Brain pericyte (primary cell): Measurements from ENCODE around the gene NOVA2.

Experiments
- DNase-seq: peaks from one replicate; pipeline ENCODE4 v3.0.0-alpha.2; 2012; ENCODE audit warnings: low read depth, low spot score

Gene NOVA2

DNA sequence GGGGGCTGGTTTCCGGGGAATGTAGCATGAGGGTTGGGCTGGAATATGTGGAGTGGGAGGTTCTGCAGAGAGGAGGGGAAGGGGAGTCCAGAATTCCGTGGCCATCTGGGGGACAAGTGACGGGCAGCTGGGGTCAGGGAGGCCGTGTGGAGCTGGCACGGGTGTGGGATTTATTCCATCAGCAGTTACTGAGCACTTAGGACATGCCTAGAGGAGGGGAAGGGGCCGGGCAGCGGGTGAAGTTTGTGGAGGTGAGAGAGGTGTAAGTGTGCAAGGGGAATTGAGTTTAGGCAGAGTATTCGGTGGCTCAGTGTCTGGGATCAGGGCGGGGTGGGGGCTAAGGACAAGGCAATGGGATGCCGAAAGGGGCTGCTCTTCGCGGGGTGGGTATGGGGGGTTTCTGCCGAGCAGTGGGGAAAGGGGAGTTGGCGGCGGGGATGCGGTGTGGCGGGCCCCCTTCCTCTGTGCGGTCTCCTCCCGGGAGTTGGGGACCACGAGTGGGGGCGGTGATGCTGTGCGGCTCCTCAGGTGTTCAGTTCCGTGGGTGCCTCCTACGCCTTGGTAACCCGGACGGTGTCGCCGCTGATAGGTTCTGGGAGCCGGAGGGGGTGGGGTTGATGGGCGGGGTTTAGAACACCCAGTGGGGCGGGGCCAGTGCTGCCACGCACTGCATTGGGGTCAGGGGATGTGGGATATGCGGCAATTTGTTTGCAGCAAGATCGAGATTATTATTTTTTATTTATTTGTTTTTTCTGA is 27.0 kb upstream of the NOVA2 start:
- DNase-seq, result no peak

- DNase-seq, result no peak
Observed at GRCh38 chr19:45999653-46000121, 26.0 kb upstream of the NOVA2 start.

DNA sequence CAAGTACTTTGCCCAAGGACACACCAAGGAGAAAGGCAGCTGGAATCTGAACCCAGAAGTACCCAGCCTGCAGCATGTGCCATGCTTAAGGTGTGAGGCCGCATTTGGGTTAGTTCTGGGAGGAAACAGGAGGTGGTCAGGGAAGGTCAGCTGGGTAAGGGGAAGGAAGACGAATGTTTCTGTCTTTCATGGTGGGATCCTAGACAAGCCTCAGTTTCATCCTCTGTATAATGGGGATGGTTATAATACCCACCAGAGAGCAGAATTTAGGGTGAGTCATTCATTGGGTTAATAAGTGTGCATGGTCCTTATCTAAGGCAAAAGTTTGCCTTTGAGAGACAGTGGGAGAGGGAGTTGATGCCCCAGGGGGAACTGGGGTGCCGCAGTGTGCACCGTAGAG is 25.2 kb upstream of the NOVA2 start:
- no peak for DNase-seq

DNA sequence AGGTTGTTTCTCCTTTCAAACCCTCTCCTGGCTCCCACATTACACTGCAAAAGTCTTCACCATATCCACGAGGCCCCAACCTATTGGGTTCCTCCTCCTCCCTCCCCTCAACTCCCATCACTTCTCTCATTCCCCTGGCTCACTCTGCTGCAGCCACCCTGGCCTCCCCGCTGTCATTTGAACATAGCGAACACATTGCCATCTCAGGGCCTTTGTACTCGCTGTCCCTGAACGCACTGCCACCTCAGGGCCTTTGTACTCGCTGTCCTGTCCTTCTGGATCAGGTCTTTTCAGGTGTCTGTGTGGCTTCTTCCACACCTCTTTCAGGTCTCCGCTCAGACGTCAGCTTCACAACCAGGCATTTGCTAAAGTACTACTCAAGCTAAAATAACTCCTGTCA is 23.3 kb upstream of the NOVA2 start:
- DNase-seq, result no peak

DNA sequence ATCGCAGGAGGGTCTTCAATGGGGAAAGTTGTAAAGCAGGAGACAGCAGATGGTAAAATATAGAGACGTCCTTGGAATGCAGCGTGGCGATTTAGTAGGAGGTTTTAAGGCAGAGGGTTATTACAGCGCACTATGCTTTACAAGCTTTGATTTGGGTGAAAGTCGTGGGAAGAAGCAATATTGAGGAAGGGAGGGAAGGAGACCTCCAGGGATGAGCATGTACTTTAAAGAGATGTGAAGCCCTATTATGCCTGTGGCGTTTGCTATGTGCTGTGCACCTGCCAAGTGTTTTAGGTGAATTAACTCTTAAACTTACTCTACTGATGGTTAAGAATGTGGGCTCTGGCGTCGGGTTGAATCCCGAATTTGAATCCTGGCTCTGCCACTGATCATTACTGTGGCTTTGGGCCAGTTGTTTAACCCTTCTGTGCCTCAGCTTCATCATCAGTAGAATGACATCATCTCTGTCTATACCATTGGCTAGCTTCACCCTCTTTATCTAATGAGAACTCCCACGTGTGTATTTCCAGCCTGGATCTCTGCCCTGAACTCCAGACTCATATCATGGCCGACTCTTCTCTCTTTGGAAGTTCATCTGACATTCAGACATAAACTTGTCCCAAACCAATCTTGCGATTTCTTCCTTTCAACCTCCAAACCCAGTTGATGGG is 22.2 kb upstream of the NOVA2 start:
- DNase-seq, result no peak

DNA sequence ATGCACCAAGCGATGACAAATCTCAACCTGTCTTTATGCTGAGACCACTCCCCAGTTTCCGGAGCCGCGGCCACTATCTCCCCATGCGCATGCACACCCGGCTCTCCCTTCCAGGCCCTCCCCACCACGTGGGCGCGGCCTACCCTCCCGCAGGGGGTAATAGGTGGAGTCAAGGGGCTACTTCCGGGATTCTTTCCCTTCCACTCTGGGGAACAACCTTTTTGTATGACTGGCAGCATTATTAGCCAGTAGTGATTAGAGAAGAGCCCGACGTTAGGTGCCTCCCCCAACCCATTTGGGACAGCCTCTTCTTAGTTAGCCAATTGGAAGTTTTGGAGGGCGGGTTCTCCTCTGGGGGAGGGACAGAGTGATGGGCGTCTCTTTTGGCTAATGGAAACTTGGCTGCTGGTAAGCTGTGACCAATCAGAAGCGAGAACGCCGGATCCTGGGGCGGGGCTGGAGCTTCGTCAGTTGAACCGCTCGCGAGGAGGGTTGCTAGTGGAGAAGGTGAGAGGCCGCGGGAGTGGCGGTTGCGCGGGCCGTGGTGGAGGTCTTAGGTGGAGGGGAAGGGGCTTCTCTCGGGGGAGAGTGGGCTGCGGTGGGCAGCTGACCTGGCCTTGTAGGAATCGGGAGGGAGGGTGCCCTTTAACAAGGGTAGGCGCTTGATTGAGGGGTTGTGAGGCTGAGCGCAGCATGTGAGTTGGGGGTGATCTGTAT is 21.5 kb upstream of the NOVA2 start, which contains the start of gene CCDC61:
TSS of gene CCDC61 (plus strand) at position 470 of the 717 bp plus-strand sequence. CDS start 7,552 bp downstream, outside the sequence.
- peak; percentile 98 for DNase-seq

DNA sequence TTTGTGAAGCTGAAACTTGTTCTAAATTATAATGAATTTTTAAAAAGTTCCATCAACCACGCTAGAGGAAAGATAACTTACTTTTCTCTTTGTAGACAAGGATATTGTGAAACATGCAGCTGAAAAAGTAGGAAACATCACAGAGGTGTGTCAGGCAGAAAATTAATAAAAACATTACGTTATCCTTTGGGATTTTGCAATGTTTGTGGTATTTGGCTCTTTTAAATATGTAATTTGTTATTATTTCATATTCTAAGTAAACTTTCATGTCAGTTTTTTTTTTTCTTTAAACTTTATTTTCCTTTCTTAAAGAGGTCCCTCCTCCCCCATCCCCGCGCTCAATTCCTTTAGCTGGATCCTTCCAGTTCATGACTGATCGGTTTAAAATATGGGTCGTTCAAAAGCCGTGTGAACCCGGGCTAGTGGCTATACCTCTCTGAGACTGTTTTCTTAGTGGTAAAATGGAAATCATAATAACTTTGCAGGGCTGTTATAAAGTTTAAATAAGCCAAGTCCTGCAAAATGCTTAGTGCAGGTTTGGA is 20.9 kb upstream of the NOVA2 start:
- no peak for DNase-seq

DNA sequence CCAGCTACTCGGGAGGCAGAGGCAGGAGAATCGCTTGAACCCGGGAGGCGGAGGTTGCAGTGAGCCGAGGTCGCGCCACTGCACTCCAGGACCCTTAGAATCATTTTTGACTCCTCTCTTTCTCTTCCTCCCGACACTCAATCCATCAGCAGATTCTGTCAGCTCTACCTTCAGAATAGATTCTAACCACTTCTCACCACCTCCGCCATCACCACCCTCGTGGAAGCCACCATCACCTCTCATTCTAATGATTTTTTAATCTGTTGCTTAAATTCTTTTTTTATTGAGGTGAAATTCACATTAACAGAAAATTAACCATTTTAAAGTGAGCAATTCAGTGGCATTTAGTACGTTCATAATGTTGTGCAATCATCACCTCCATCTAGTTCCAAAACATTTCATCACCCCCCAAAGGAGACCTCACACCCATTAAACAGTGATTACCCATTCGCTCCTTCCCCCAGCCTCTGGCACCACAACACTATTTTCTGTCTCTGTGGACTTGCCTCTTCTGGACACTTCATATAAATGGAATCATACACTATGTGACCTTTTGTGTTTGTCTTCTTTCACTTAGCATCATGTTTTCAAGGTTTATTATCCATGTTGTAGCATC is 16.6 kb upstream of the NOVA2 start:
- DNase-seq, result no peak

- no peak for DNase-seq
Observed at GRCh38 chr19:45985321-45985720, 11.7 kb upstream of the NOVA2 start.

- DNase-seq, result no peak
Observed at GRCh38 chr19:45981350-45981749, 7.7 kb upstream of the NOVA2 start.

- DNase-seq, result no peak
Observed at GRCh38 chr19:45978156-45978555, 4.5 kb upstream of the NOVA2 start.

- no peak for DNase-seq
Observed at GRCh38 chr19:45976178-45976577, 2.5 kb upstream of the NOVA2 start.

DNA sequence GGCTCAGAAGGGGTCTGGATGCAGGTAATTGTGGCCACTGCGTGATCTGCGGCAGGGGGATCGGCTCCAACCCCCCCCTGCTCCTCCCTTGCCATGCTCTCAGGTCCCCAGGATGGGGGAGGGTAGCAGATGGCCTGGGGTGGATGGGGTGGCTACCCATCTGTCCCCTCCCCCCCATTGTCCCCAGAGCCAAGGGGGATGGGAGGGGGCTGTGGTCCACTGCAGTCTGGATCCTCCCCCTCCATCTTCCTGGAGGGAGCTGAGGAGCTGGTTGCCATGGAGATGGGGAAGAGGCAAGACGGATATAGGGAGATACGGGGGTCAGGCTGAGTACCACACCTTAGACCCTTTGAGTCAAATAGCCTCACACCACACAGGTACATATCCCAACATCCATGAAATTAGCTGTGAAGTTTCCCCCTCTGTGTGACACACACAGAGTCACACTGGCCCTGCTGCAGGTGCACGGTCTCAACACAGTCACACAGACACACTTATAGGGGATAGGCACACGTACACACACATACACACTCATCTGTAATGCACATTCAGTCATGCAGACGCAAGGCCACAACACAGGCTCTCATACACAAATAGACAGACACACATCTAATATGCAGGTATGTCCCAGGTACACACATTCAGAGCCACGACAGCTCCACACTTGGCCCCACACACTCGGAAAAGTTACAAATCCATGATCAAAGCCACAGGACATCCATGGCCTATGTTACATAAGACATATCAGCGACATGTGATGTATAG is 1.8 kb upstream of the NOVA2 start:
- DNase-seq, result no peak

- no peak for DNase-seq
Observed at GRCh38 chr19:45972947-45973540, 621 bp downstream of the NOVA2 start.

DNA sequence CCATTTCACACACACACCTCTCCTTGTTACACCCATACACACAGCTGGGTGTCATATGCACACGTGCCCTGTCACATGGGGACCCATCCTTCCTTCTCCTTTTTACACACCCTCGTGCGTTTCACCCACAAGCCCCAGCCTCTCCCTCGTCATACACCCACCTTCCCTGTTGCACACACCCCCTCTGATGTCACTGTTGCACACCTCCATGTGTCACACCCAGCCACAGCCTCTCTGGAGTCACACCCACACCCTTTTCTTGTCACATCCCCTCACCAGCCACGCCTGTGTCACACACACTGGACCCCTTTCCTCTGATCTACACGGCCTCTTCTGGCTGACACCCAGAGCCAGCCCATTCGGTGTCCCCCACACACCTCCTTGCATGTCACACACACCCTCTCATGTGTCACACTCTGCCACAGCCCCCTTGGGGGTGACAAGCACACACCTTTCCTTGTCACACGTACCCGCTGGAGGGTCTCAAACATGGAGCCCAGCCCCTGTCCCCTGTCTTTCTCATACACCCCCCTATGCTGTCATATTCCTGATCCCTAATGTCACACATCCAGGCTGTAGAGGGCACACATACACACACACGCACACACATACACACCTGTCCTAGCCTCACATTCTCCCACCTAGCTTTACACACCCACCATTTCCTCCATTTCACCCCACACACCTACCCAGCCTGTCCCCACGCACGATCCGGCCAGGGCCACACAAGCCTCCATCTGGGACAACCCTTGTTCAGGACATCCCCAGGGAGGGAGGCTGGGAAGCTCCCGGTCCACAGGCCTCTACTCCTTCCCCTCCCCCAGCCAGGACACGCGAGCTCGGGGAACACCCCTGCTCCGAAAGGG is 1.4 kb downstream of the NOVA2 start:
- DNase-seq, result no peak

DNA sequence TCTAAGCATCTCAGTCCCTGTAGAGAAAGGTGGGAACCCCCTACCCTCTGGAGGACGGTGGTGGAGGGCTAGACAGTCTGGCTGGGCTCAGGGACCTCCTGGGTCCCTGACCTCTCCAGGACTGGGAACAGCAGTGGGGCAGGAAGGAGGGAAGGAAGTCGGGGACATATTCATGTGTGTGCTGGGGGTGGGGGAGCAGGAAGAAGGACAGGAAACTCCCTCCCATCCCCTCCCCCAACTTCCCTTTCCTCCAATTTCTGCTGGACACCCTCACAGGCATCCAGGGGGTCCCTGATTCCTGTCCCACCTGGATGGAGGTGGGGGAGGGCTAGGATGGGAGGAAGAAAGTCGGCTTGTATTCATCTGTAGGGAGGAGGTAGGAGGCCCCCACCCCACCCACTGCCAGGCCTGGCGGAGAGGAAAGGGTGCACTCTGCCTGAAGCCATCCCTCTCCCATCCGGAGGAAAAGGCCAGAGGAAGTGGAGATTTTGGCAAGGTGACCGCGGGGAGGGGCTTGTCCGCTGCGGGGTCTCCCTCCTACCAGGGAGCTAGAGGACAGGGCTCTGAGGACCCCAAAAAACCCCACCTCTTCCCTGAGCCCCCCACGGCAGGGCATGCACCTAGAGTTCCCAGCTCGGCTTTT is 2.3 kb downstream of the NOVA2 start:
- DNase-seq, result no peak

DNA sequence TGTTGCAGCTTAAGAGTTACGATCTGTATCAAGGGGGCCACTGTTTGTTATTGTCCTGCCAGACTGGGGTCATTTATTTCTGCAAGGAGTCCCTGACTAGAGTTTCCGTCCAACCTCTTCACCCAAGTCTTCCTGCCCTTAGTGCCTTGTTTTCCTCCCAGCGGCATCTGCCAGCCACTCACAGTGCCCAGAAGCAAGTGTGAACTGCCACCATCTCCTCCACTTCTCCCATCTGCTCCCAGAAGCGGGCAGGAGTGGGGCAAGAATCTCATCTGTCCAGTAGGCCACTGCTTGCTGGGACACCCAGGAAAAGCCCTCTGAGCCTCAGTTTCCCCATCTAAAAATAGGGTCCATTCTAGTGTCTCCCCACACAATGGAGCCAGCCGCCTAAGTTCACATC is 4.0 kb downstream of the NOVA2 start:
- DNase-seq, result no peak

DNA sequence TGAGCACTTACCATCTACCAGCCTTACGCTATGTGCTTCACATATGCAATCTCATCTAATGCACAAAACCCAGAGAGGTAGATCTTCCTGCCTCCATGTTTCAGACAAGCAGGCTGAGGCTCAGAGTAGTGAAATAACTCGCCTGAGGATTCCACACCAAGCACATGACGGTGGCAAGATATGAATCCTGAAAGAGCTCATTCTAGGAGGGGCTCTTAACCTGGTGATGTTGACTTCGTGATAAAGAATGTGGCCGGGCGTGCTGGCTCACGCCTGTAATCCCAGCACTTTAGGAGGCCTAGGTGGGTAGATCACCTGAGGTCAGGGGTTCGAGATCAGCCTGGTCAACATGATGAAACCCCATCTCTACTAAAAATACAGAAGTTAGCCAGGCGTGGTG is 5.0 kb downstream of the NOVA2 start:
- no peak for DNase-seq

GRCh38 chr19:45967246-45967645 is 6.4 kb downstream of the NOVA2 start:
- DNase-seq, result no peak
